NCI-H446 (cell line): ENCODE measurements around the gene FAM53B.

Experiments used
- DNase-seq, 2 experiments: peaks; one replicate each; lab custom pipeline; 2025; lab: John Stamatoyannopoulos, UW

FAM53B gene

DNA sequence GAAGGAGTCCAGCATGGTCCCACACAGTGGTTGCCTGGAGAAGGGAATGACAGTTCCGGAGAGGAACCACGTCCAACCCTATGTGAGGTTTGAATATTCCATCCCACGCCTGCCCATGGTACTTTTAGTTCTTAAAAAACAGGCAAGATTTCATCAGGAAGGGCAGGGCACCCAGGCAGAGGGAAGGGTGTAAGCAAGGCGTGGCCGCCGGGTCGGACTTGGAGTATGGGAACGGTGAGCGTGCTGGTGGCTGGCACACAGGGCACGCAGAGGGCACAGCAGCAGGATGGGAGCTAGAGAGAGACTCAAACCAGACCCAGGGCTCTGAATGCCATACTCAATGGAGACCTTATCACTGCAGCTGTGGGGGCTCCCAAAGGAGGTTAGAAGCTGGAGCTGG is 34.3 kb downstream of the FAM53B start:
- no peak for DNase-seq

DNA sequence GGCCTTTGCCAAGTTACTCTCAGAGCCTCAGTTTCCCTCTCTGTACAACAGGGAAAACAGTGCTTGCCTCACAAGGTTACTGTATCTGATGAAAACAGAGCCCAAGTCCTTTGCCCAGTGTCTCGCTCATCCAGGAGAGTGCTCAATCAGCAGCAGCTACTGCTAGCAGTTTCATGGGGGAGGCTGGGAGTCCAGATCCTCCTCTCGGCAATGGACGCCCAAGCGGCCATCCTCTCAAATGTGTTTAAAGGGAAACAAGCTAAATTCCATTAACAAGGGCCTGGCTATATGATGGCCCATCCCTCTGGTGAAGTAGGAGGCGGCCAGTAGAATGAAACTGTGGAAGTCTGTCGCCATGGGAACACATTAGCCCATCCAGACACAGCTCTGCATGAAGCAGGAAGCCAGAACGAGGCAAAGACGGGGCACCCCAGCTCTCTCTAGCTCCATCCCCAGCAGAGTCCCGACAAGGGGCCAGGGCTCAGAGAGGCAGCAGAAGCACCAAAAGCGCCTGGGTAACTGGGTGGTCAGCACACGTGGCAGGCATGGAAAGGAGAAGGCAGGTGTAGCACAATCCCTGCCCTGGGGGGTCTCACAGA is 35.2 kb downstream of the FAM53B start:
- DNase-seq = no peak

GRCh38 chr10:124708246-124708779 is 35.9 kb downstream of the FAM53B start:
- no peak for DNase-seq

DNA sequence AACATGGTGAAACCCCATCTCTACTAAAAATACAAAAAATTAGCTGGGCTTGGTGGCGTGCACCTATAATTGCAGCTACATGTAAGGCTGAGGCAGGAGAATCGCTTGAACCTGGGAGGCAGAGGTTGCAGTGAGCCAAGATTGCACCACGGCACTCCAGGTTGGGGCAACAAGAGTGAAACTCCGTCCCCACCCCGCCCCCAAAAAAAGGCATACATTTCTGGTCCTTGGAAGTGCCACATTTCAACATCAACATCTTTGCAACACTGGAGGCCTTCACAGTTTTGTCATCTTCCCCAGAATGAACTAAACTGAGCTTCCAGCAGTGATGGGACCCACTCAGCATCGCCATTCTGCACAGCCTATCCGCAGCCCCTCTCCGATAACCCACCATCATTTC is 36.6 kb downstream of the FAM53B start:
- DNase-seq = no peak

- DNase-seq = no peak
These were observed 37.1 kb downstream of the FAM53B start for GRCh38 chr10:124707144-124707467.

- no peak for DNase-seq
These were observed 37.6 kb downstream of the FAM53B start for GRCh38 chr10:124706462-124707143.

GRCh38 chr10:124705817-124706461 is 38.2 kb downstream of the FAM53B start:
- no peak for DNase-seq

- no peak for DNase-seq
These were observed 38.8 kb downstream of the FAM53B start for GRCh38 chr10:124705381-124705740.

DNA sequence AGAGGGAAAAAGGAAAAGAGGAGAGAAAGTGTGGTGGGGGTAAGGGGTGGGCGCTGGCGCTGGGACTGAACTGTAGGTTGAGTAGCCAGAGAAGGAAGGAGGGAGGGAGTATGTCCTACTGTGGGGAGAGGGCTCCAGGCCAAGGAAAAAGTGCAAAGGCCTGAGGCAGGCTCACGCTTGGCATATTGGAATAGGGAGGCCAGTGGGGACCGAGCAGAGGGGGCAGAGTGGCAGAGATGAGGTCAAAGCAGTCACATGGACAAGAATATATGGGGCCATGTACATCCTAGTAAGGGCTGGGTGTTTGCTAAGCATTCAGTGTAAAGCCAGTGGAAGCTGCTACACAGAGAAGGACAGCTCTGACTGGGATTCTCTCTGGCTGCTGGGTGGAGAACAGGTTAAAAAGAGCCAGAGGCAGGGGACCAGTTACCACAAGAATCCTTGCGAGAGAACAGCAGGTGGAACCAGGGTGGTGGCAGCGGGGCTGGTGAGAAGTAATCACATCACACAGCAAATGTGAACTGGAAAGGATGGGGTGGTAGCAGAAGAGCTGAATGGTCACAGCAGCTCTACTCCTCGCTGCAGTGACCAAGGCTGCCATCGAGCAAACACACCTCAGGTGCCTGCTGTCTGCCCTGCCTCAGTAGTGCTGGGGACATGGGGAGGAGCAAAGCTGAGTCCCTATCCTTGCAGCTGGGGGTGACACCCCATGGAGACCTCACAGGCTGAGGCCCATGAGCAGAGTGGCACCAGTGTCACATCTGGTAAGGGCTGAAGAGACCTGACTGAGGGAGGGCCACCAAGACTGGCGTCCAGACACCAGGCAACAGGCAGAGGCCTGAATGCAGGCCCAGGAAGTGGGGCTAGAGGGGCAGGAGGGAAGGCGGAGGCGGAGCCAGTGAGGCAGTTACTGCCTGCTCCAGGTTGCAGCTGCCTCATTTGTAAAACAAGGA is 39.5 kb downstream of the FAM53B start:
- no peak for DNase-seq

DNA sequence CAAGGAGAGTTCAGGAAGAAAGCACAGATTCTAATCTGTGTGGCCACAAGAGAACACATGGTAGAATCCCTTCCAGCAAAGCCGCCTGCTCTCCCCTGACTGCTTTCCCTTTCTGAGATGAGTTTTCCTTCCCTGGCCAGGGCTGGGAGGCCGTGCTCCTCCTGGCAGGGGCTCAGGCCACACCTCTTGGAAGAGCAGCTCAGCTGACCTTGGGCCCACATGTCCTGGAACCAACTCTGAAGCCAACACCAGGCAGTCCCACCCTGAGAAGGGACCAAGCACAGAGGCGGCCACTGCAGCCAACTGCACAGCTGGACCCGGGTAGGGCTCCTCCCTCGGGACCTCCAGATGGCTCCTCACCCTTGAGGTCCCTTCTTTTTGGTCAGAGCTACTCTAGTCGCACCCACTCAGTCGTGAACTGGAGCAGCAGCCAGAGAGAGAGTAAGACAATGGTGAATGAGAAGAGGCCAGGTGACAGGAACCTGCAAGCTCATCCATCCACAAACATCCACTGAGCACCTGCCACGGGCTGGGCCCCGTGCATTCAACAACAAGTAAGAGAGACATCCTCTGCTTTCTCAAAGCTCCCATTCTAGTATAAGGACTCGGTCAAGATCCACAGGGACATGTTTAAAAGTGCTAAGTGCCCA is 40.3 kb downstream of the FAM53B start:
- DNase-seq = no peak

DNA sequence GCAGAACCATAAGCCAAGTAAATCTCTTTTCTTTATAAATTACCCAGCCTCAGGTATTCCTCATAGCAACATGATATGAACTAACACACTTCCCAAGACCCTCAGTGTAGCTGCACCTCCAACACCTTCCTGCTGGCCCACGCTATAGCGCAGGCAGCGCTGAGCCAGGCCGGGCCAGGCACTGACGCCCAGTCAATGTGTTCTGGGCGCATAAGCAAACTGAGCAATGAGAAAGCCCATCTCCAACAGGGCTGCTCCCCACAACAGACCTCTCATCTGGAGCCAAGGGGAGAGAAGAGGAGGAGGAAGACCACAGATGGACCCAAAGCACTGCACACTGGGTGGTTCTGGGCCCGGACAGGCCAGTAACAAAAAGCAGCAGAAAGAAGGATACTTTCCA is 40.8 kb downstream of the FAM53B start:
- DNase-seq = no peak

DNA sequence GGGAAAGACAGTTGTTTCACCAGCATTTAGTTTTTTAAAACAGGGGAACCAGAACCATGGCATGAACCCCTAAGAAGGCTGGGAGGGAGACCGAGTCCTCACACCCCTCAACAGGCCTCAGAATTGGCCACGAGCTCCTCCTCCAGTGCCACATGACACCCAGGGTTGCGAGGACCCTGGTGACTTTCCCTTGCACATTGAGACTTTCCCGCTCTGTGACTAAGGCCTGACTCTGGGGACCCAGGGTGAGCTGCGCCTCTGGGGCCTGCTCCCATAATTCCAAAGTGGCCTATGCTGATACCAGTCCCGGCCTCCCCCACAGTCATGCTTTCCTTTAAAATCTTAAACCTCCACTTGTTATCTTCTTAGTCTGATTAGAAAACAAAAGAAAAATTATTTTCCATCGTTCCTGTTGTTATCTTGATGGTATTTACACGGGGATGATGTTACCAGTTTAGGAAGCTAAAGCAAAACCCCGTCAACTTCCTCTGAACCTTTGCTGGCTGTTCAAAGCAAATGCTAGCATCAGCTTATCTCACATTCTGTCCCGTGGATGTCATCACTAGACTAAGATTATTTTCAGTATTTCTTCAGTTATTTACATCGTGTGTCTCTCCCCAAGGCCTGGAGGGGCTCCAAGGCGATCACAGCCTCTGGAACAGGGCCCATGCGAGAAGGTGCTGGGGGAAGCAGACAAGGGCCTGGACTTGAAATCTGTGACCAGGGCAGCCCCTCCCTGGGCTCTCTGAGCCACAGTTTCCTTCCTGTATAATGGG is 42.1 kb downstream of the FAM53B start:
- no peak for DNase-seq

- no peak for DNase-seq
These were observed 42.7 kb downstream of the FAM53B start for GRCh38 chr10:124701435-124701834.

DNA sequence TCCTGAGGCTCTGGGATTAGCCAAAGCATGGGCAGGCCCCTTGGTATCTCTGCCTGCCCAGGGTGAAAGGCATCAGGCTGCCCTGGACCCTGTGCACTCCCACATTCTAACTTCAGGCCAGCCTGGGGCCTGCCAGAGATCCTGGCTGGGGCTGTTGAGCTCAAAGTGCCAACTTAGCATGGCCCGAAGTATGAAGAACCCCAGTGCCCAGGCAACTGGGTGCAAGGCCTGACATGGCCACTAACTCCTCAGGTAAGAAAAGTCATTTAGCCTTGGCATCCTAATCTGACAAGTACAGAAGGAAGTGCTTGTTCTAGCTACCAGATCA is 43.2 kb downstream of the FAM53B start:
- no peak for DNase-seq

- DNase-seq = no peak
These were observed 43.7 kb downstream of the FAM53B start for GRCh38 chr10:124700293-124701037.

DNA sequence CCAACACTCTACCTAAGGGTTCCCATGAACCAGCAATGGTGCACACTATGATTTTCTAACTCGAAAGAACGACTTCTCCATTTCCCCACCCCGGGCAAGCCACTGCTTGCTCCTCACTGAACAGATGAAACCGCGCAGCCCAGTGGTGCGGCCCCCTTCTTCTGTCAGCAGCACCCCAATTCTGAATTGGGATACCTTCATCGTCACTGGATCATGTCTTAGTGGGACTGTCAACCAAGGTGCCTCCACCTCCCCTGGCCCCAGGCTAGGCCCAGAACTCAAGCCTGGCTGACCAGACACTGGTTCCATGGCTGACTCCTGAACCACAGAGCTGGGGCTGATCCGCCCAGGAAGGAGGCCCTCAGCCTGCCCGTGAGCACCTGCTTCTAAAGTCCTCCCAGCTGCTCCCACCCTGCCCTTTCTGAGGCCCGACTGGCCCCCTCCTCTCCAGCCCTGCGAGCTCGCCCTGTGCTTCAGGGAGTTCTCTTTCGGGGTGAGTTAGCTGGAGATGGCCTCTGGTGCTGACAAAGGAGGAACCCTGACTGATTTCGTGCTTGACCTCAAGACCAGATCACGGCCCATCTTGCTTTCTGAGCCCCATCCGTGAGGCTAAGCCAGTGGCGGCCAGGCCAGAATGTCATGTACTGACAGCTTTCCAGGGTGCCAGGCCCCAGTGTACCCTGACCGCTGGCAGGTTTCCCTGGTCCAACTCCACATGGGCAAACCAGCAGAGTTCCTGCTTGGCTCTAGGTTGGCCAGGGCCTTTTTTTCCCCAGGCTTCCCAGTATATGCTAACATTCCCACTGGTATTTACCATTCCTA is 44.5 kb downstream of the FAM53B start:
- DNase-seq = no peak

GRCh38 chr10:124698545-124699469 is 45.4 kb downstream of the FAM53B start:
- no peak for DNase-seq

- DNase-seq = no peak
These were observed 46.2 kb downstream of the FAM53B start for GRCh38 chr10:124697837-124698544.
